LNCaP clone FGC (cell line): ENCODE data around the gene SGO2.
A peak's percentile ranks its signal among the peaks of the same experiment; 100 is the strongest.

Source experiments
- DNase-seq: peaks from one replicate; pipeline ENCODE4 v3.0.0-alpha.2; 2011; ENCODE audit warnings: low read depth
- H3K4me3 ChIP-seq: 2 replicates; pipeline ENCODE4 v1.5.1; 2011; ENCODE audit warnings: mild to moderate bottlenecking, low read depth, low read length, control low read depth
- TF ChIP-seq, protein P1 (sequence below): IDR thresholded peaks from 2 replicates; pipeline ENCODE4 v1.5.1; 2012; ENCODE audit warnings: mild to moderate bottlenecking; ENCODE audit not compliant: control insufficient read depth, insufficient read depth; ENCODE audit errors: extremely low read depth

The SGO2 gene

GRCh38 chr2:200577027-200577426, 51.0 kb downstream of the SGO2 start:
- no peak overlapping the region for H3K4me3 ChIP-seq
- DNase-seq = no peak
- TF ChIP-seq, protein P1, sequence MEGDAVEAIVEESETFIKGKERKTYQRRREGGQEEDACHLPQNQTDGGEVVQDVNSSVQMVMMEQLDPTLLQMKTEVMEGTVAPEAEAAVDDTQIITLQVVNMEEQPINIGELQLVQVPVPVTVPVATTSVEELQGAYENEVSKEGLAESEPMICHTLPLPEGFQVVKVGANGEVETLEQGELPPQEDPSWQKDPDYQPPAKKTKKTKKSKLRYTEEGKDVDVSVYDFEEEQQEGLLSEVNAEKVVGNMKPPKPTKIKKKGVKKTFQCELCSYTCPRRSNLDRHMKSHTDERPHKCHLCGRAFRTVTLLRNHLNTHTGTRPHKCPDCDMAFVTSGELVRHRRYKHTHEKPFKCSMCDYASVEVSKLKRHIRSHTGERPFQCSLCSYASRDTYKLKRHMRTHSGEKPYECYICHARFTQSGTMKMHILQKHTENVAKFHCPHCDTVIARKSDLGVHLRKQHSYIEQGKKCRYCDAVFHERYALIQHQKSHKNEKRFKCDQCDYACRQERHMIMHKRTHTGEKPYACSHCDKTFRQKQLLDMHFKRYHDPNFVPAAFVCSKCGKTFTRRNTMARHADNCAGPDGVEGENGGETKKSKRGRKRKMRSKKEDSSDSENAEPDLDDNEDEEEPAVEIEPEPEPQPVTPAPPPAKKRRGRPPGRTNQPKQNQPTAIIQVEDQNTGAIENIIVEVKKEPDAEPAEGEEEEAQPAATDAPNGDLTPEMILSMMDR = no peak

DNA sequence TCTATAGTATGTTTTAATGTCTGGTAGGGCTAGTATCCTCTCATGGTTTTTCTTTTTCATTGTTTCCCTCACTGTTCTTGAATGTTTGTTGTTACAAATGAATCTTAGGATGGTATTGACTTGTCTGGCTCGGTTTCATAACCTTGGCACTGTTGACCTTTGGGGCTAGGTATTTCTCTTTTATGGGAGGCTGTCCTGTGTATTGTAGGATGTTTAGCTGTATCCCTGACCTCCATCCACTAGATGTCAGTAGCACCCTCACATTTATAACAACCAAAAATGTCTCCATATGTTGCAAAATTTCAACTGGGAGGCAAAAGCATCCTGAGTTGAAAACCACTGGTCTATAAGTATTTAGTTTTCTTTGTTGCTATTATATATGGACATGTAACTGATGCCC, 52.8 kb downstream of the SGO2 start:
- TF ChIP-seq, protein P1 = peak; percentile 61
- DNase-seq = peak; percentile 55
- no peak overlapping the region for H3K4me3 ChIP-seq

DNA sequence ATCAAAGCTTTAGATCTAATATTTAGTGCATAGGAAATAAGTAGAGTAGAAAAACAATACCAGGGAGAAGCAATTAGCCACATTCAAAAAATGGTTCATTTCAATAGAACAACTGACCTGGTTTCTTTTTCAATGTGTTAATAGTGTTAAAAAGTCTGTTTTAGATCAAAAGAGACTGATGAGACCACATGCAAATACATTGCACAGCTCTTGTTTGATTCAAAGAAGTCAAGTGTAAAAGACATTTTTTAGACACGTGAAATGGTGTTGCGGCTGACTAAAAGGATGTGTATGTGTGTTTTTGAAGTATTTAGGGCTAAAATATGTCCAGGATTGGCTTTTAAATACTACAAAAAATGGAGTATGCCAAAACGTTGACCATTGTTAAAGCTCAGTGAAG, 58.6 kb downstream of the SGO2 start:
- no peak for DNase-seq
- TF ChIP-seq, protein P1 = no peak
- H3K4me3 ChIP-seq = no peak overlapping the region

DNA sequence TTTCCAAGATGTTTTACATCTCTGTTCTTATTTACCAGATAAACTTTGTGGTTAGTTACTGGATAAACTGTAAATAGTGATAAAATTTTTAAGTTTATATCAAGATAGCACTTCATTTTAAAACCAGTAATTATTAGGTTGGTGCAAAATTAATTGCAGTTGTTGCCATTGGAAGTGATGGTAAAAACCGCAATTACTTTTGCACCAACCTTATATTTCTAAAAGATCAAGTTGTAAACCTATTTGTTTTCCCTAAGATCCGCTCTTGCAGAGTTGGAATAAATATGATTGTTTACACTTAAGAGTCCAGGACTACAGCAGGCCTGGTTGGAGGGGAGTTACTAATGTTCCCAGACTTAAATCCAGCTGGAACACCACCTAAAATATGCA, 59.3 kb downstream of the SGO2 start:
- TF ChIP-seq, protein P1 = no peak
- no peak for DNase-seq
- no peak overlapping the region for H3K4me3 ChIP-seq

DNA sequence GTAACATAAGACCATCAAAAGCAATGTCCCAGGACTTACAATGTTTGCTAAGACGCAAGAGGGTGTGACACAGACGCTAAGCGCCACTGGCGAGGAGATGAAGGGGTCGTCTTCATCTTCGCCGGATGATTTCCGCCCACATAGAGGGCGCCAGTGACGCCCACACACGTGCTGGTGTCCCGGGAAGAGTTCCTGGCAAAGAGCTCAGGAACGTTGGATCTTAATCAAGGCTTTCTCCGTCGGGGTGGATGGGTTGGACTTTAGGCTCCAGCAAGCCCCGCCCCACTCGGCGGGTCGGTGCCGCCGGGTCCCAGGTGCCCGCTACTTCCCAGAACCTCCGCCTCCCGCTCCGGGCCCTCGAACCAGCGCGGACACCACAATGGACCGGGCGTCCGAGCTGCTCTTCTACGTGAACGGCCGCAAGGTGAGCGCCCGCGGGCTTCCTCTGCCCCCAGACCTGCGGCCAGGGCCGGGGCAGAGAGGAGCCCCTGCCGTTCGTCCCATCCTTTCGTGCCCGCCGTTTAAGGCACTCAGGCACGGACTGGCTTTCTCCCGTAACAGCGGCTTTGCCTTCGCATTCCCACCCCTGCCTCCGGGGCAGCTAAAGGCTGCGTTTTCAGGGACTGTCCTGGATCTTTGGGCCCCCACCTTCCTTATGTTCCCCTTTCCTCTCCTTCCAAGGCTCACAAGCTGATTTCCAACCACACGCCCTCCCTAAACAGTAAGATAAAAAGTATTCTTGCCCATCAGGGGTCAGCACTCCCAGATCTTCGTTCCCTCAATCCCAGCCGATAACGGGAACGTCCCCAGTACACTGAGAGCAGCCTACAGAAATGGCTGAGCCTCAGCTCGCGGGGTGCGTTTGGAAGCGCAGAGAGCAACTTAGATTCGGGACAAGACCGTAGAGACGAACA, 60.0 kb downstream of the SGO2 start, which contains the start of gene AOX1:
TSS of gene AOX1 (plus strand) at position 285 of the 914 bp plus-strand sequence. CDS start at position 380, 95 bp downstream.
- H3K4me3 ChIP-seq = no peak within 1 kb of the TSS
- no peak for DNase-seq
- TF ChIP-seq, protein P1 = no peak

- DNase-seq = no peak
- TF ChIP-seq, protein P1 = no peak
- H3K4me3 ChIP-seq = no peak overlapping the region
Measured at GRCh38 chr2:200586644-200586975, 60.6 kb downstream of the SGO2 start.
